ENCODE measurements around the gene SENP7.
"Not testable (repeated sequence)": the region's sequence is repeated elsewhere in the genome, so short reads cannot be mapped to it uniquely, and the experiment has no call there.

The SENP7 gene

DNA sequence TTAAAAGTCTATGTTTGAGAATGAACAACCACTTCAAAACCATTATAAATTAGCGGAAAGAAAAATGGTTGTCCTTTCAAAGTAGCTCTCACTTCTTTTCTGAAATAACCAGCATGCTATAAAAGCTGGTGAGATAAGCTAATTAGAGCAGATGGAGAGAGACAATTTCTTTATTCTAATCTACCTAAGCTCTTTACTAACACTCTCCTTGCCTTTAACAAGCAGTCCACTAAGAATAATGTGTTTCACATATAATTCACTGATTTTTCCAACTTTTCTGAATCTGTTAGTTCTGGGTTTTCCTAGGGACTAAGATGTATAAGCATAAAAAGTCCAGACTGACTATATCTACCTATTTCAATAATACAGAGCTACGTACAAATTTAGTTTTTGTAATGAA lies 192.5 kb downstream of the SENP7 start, which contains the start of gene IMPG2:
Gene IMPG2, minus strand, starts transcription at position 101 of the 400 bp plus-strand sequence. CDS start 203 bp downstream, outside the sequence.
- no peak for DNase-seq (ENCODE audit: low spot score)
- ChIA-PET POLR2A (ENCODE audit: low non-redundant PET) (no interaction called here), CTCF (no interaction called here)
- H3K27ac ChIP-seq: no peak within 1 kb of the TSS
- TF ChIP-seq, protein P1, sequence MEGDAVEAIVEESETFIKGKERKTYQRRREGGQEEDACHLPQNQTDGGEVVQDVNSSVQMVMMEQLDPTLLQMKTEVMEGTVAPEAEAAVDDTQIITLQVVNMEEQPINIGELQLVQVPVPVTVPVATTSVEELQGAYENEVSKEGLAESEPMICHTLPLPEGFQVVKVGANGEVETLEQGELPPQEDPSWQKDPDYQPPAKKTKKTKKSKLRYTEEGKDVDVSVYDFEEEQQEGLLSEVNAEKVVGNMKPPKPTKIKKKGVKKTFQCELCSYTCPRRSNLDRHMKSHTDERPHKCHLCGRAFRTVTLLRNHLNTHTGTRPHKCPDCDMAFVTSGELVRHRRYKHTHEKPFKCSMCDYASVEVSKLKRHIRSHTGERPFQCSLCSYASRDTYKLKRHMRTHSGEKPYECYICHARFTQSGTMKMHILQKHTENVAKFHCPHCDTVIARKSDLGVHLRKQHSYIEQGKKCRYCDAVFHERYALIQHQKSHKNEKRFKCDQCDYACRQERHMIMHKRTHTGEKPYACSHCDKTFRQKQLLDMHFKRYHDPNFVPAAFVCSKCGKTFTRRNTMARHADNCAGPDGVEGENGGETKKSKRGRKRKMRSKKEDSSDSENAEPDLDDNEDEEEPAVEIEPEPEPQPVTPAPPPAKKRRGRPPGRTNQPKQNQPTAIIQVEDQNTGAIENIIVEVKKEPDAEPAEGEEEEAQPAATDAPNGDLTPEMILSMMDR (conservative IDR thresholded peaks at IDR 0.05; ENCODE audit: low read depth): no peak

DNA sequence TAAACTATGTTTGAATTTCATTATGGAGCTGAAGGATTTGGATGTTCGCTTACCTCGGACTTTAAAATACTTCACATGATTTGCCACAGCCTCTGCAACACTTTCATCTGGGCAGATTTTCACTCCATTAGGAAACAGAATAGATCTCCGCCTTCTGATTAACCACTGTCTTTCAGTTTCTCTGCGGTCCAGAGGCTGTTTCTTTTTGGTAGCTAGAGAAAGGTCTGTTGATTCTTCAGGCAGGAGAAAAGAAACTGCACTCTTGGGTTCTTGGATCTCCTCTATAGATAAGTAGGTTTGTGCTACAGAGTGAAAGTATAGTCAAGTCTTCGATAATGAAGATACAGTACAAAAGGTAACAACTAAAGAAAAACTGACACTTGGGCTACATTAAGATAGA lies 193.5 kb downstream of the SENP7 start:
- no peak overlapping the region for H3K27ac ChIP-seq
- CTCF ChIA-PET: interaction anchor here (0.6 kb wide), 1 partner anchor 856 kb away, joined by 4 read pairs; no protein-coding TSS in a partner anchor
- POLR2A ChIA-PET (ENCODE audit: low non-redundant PET): no interaction called here
- no peak for DNase-seq (ENCODE audit: low spot score)
- TF ChIP-seq, protein P1 (conservative IDR thresholded peaks at IDR 0.05; ENCODE audit: low read depth): no peak

DNA sequence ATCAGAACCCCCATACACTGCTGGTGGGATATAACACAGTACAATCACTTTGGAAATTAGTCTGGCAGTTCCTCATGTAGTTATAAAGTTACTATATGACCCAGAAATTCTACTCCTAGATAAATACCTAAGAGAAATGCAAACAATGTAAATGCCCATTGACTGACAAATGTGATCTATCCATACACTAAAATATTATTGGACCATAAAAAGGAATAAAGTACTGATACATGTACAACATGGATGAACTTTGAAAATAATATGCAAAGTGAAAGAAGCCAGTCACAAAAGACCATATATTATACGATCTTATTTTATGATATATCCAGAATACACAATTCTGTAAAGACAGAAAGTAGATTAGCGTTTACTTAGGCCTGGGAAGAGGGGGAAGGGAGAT lies 200.5 kb downstream of the SENP7 start:
- DNase-seq (ENCODE audit: low spot score): no peak
- POLR2A ChIA-PET (ENCODE audit: low non-redundant PET): no interaction called here
- CTCF ChIA-PET: interaction anchor here (0.7 kb wide), 1 partner anchor 1032 kb away, joined by 5 read pairs; no protein-coding TSS in a partner anchor
- TF ChIP-seq, protein P1 (conservative IDR thresholded peaks at IDR 0.05; ENCODE audit: low read depth): no peak
- no peak overlapping the region for H3K27ac ChIP-seq

DNA sequence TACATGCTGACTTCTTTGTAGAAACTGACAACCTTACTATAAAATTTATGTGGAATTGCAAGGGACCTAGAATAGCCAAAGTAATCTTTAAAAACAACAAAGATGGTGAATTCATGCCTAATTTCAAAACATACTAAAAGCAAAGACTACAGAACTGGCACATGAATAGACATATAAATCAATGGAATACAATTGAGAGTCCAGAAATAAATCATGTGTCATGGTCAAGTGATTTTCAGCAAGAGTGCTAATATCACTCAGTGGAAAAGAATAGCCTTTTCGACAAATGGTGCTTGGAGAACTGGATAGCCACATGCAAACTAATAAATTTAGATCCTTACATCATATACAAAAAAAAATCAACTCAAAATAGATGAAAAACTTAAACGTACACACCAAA lies 201.3 kb downstream of the SENP7 start:
- H3K27ac ChIP-seq: no peak overlapping the region
- ChIA-PET CTCF (interaction anchor here (0.7 kb wide), 3 partner anchors 327 to 1033 kb away, joined by 3 to 5 read pairs (median 4); no protein-coding TSS in a partner anchor), POLR2A (ENCODE audit: low non-redundant PET) (no interaction called here)
- DNase-seq (ENCODE audit: low spot score): no peak
- TF ChIP-seq, protein P1 (conservative IDR thresholded peaks at IDR 0.05; ENCODE audit: low read depth): no peak

DNA sequence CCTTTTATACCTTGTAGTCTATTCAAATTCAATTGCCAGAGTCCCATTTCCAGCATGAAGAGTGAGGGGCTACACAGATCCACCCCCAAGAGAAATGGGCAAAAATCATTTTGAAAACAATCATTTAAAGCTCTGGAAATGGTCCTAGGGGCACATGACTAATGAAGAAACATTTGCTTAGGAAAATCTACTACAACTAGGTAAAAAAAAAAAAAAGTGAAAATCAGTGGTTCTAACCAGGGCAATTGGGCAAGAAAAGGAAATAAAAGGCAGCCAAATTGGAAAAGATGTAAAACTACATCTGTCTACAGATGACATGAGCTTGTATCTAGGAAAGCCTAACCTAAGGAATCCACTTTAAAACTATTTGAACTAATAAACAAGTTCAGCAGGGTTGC lies 202.0 kb downstream of the SENP7 start:
- ChIA-PET CTCF (interaction anchor here (0.7 to 0.8 kb wide), 3 partner anchors 249 to 600 kb away, joined by 3 to 5 read pairs (median 4); no protein-coding TSS in a partner anchor), POLR2A (ENCODE audit: low non-redundant PET) (interaction anchor here (0.7 kb wide), 1 partner anchor 10 kb away, joined by 4 read pairs; no protein-coding TSS in a partner anchor)
- DNase-seq (ENCODE audit: low spot score): no peak
- TF ChIP-seq, protein P1 (conservative IDR thresholded peaks at IDR 0.05; ENCODE audit: low read depth): no peak
- H3K27ac ChIP-seq: no peak overlapping the region

DNA sequence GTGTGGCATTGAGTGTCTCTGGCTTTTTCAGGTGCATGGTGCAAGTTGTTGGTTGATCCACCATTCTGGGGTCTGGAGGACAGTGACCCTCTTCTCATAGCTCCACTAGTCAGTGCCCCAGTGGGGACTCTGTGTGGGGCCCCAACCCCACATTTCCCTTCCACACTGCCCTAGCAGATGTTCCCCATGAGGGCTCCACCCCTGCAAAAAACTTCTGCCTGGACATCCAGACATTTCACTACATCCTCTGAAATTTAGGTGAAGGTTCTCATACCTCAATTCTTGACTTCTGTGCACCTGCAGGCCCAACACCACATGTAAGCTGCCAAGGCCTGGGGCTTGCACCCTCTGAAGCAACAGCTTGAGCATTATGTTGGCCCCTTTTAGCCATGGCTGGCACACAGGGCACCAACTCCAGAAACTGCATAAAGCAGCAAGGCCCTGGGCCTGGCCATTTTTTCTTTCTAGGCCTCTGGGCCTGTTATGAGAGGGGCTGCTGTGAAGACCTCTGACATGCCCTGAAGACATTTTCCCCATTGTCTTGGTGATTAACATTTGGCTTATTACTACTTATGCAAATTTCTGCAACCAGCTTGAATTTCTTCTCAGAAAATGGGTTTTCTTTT lies 204.8 kb downstream of the SENP7 start:
- H3K27ac ChIP-seq; POLR2A ChIA-PET (ENCODE audit: low non-redundant PET); DNase-seq (ENCODE audit: low spot score): not testable (repeated sequence)
- CTCF ChIA-PET: interaction anchor here (0.6 kb wide), 1 partner anchor 40 kb away, joined by 5 read pairs; no protein-coding TSS in a partner anchor

DNA sequence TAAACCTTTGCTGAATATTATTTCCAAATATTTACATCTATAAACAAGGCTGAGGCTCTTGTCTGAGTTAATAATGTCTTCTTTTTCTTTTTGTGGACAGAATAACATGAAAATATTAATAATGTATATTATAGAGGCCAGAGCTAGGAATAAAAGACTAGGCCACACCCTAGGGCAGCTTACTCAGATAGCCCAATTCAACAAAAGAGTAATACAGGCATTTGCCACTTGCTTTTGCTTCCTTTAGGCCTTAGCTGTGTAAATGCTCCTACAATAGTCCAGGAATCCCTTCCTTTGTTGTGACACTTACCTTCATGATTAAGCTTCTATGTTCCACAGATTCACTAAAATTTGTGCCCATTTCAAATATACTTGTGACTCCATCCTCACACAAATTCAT lies 209.2 kb downstream of the SENP7 start:
- CTCF ChIA-PET: no interaction called here
- POLR2A ChIA-PET (ENCODE audit: low non-redundant PET): no interaction called here
- no peak overlapping the region for H3K27ac ChIP-seq
- no peak for DNase-seq (ENCODE audit: low spot score)
- TF ChIP-seq, protein P1 (conservative IDR thresholded peaks at IDR 0.05; ENCODE audit: low read depth): no peak
